Pancreas (tissue), 10 donors: ENCODE results near the gene DUOXA1. TPM values are rescaled to one million over a fixed set of nuclear protein-coding genes. Genes with fewer than 3 reads are reported as not detected.
A peak's percentile ranks its signal among the peaks of the same experiment; 100 is the strongest.

ENCODE experiments used
- ATAC-seq, 4 donors: fragments of 200-7000 bp; cut with Tn5 transposase; one replicate each; pipeline versions ENCODE4 v1.8.0 to v1.9.1; 2020; ENCODE audit warnings: mild to moderate bottlenecking in 4 of 4, moderate library complexity in 4 of 4
- DNase-seq, 6 donors: peaks; one replicate each; pipeline ENCODE4 v3.0.0-alpha.2; 2020
- FAIRE-seq: peaks from 2 replicates; lab custom pipeline; 2012; peaks lifted over from hg19 to GRCh38; lab: Jason Lieb, UNC
- H3K27ac ChIP-seq, 4 donors: fragments of 200-600 bp; sonication (generic); 1 replicate in 3 of 4; 2 replicates in 1 of 4; pipeline versions ENCODE4 v1.5.0 to v1.8.0; 2020
- H3K27me3 ChIP-seq, 4 donors: fragments of 200-600 bp; one replicate each; pipeline ENCODE4 v1.8.0; 2021
- H3K36me3 ChIP-seq, 3 donors: fragments of 200-600 bp; sonication (generic) in 1 of 3; one replicate each; pipeline versions ENCODE4 v1.5.0 to v1.8.0; 2020 to 2021
- H3K4me1 ChIP-seq, 3 donors: fragments of 200-600 bp; one replicate each; pipeline ENCODE4 v1.8.0; 2021
- H3K4me3 ChIP-seq, 4 donors: fragments of 200-600 bp; sonication (generic) in 2 of 4; one replicate each; pipeline versions ENCODE4 v1.5.0 to v1.8.0; 2020 to 2021
- H3K9me3 ChIP-seq, 4 donors: fragments of 200-600 bp; one replicate each; pipeline ENCODE4 v1.8.0; 2021
- WGBS, 2 donors: extraction: QIAGEN DNeasy Blood & Tissue Kit; methylation state at CpG; one replicate each; pipeline ENCODE4 v1.1.7; 2013; 5-methylcytosine and 5-hydroxymethylcytosine counted together
- intact Hi-C, 3 donors: fragments of 100-400 bp; cut with DNase I; formaldehyde crosslinking; loops; one replicate each; pipeline versions ENCODE4 v1.11.1 to v1.14.2; 2022
- polyA plus RNA-seq, 2 donors: library from polyadenylated mRNA; stranded (reverse); fragments of 200-250 nt; gene quantifications; one replicate each; pipeline ENCODE4 v1.2.3, GENCODE V29; 2013
- total RNA-seq, 6 donors: library from RNA; stranded (reverse); fragmentation: NEBNext Ultra II Directional in 4 of 6; extraction: Animal tissue kit (Norgen Biotek cat#: 25700) in 4 of 6; gene quantifications; one replicate each; pipeline versions ENCODE4 v1.2.1 to v1.2.4, GENCODE V29; 2021 to 2023
- TF ChIP-seq, protein P1 (sequence below), 4 donors: fragments of 200-600 bp; sonication (generic) in 3 of 4; IDR thresholded peaks; one replicate each; pipeline versions ENCODE4 v1.5.0 to v1.8.0; 2021; ENCODE audit warnings: antibody characterized with exemption in 4 of 4
- donor health status: healthy with polysubstance abuse.
- donor health status: DM: no; HTN: no; CAD: no; lungs with moderate emphysema.
- donor health status: DM: no; HTN: no; CAD: no.
- donor health status: control.
- donor health status: control.
- donor health status: Bipolar disorder and iron deficiency.
- donor health status: DM: yes; HTN: yes; CAD: no.
- donor health status: DM: no; HTN: no; CAD: no.
- donor health status: DM: no; HTN: no; CAD: no.
- donor health status: DM: yes; HTN: yes; CAD: no.

DUOXA1 gene
- total and polyA plus RNA-seq, 8 donors, result 0.11 to 0.22 (median 0.17) TPM; not detected in 3

DNA sequence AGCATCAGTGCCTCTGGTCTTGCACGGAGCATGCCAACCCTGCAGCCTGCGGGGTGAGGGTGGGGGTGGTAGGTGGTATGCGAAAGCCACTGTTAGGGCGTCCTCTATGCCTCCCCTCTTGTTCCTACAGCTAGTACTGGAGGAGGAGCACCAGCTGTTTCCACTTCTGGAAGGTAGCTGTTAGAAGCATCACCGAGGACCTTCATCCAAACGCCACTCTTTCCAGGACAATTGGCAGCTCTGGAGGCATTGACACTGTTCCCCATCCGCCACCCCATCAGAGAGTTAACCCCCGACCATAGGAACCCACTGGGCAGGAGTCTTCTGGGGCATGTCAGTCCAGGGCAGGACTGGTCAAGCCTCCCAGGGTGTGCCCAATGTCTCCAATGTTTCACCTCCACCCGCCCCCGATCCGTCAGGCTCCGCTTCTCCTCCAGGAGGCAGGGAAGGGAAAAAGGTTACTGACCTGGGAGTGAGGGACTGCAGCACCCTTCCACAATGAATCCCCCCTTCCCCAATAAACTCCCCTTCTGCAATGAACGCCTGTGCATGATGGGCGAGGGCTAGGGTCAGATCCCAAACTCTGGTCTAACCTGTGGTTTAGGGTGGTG lies 16.2 kb downstream of the DUOXA1 start:
- intact Hi-C loops, result loop anchor here in 1 of 3 donors (10.0 kb wide), 1 partner anchor 159 kb away; the partner anchor contains the start of gene TERB2
- Histone ChIP-seq H3K27ac (no peak overlapping the region), H3K4me1 (peaks cover 0 to 7% (median 0%) of the 10 kb centered on the region in 3 donors), H3K27me3 (peaks cover 0 to 26% (median 7%) of the 10 kb centered on the region in 4 donors), H3K36me3 (no peaks in the 10 kb centered on the region), H3K9me3 (no peaks in the 10 kb centered on the region), H3K4me3 (peak overlapping the region in 1 of 4 donors; percentile 35)
- TF ChIP-seq, protein P1, sequence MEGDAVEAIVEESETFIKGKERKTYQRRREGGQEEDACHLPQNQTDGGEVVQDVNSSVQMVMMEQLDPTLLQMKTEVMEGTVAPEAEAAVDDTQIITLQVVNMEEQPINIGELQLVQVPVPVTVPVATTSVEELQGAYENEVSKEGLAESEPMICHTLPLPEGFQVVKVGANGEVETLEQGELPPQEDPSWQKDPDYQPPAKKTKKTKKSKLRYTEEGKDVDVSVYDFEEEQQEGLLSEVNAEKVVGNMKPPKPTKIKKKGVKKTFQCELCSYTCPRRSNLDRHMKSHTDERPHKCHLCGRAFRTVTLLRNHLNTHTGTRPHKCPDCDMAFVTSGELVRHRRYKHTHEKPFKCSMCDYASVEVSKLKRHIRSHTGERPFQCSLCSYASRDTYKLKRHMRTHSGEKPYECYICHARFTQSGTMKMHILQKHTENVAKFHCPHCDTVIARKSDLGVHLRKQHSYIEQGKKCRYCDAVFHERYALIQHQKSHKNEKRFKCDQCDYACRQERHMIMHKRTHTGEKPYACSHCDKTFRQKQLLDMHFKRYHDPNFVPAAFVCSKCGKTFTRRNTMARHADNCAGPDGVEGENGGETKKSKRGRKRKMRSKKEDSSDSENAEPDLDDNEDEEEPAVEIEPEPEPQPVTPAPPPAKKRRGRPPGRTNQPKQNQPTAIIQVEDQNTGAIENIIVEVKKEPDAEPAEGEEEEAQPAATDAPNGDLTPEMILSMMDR (IDR thresholded peaks at IDR 0.05), result no peak
- FAIRE-seq (no peak), DNase-seq (peak in 1 of 6 donors; percentile 26), ATAC-seq (no peak)
- 10 to 12% methylated on average over 14 of the region's 14 CpGs for WGBS, 2 donors

DNA sequence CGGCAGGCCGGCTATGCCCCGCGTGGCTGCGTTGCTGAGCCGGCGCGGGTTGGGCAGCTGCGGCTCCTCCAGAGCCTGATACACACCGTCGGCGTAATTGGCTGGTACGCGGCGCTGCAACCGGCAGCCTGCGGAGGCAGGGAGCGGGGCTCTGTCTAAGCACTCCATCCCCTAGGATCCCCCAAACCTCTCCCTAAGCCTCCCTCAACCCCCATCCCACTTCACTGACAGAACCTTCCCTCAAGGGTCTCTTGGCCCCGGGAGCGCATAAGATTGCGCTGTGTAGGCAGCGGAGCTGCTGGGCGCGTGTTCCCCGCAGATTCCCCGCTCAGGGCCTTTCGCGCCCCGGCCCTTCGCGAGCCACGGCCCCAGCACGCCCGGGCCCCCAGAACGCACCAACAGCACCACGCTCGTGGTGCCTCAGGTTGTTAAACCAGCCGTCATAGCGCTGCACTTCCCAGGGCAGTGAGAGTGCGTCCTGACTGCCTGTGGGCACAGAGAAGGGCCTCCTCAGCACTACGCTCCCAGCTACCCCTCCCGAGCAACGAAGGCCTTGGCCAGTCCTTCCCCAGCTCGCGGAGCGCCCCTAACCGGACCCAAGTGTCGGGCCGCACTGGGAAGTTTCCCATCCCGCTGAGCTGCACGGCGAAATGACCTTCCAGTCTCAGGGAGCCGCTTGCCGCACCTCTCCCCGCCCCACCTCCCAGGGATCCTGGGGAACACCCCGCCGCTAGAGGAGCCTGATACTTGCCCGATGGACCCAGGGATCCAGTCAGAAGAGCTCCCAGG lies 16.9 kb downstream of the DUOXA1 start:
- Histone ChIP-seq H3K27ac (no peak overlapping the region), H3K9me3 (no peaks in the 10 kb centered on the region), H3K36me3 (no peaks in the 10 kb centered on the region), H3K27me3 (peaks cover 0 to 25% (median 7%) of the 10 kb centered on the region in 4 donors), H3K4me3 (peak overlapping the region in 2 of 4 donors; percentile 5 to 35), H3K4me1 (peaks cover 0 to 7% (median 0%) of the 10 kb centered on the region in 3 donors)
- FAIRE-seq (no peak), ATAC-seq (peak in 3 of 4 donors; percentile 24 to 35 (median 35)), DNase-seq (no peak)
- intact Hi-C loops, result loop anchor here in 1 of 3 donors (10.0 kb wide), 1 partner anchor 158 kb away; the partner anchor contains the start of gene TERB2
- TF ChIP-seq, protein P1 (IDR thresholded peaks at IDR 0.05), result no peak
- WGBS, 2 donors, result 2% methylated on average over 56 to 58 of the region's 58 CpGs

DNA sequence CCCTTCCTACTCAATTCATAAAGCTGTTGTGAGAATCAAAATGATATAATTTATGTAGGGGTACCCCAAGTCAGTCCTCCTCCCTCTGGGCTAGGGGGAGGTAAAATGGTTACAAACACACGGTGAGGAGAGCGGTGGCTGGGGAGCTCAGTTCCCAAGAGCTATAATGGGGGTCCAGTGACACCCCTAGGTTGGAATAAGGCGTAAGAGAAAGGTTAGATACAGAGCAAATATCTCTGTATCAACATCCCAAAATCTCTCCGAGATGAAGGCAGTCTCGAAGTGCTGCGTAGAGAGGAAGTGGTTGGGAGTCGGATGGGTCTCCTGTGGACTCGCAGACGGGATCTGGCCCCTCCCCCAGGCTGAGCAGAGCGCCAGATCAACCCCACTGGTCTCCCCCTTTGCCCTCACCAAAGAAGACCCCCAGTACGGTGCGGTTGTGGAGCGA lies 17.5 kb downstream of the DUOXA1 start:
- DNase-seq (no peak), ATAC-seq (peak in 1 of 4 donors; percentile 3), FAIRE-seq (no peak)
- intact Hi-C loops, result loop anchor here in 1 of 3 donors (10.0 kb wide), 1 partner anchor 157 kb away; the partner anchor contains the start of gene TERB2
- Histone ChIP-seq H3K36me3 (no peaks in the 10 kb centered on the region), H3K27ac (no peak overlapping the region), H3K9me3 (no peaks in the 10 kb centered on the region), H3K4me3 (peak overlapping the region in 2 of 4 donors; percentile 5 to 35), H3K27me3 (peaks cover 0 to 20% (median 7%) of the 10 kb centered on the region in 4 donors), H3K4me1 (peaks cover 0 to 7% (median 0%) of the 10 kb centered on the region in 3 donors)
- TF ChIP-seq, protein P1 (IDR thresholded peaks at IDR 0.05), result no peak
- 10% methylated on average over 12 to 13 of the region's 13 CpGs for WGBS, 2 donors

DNA sequence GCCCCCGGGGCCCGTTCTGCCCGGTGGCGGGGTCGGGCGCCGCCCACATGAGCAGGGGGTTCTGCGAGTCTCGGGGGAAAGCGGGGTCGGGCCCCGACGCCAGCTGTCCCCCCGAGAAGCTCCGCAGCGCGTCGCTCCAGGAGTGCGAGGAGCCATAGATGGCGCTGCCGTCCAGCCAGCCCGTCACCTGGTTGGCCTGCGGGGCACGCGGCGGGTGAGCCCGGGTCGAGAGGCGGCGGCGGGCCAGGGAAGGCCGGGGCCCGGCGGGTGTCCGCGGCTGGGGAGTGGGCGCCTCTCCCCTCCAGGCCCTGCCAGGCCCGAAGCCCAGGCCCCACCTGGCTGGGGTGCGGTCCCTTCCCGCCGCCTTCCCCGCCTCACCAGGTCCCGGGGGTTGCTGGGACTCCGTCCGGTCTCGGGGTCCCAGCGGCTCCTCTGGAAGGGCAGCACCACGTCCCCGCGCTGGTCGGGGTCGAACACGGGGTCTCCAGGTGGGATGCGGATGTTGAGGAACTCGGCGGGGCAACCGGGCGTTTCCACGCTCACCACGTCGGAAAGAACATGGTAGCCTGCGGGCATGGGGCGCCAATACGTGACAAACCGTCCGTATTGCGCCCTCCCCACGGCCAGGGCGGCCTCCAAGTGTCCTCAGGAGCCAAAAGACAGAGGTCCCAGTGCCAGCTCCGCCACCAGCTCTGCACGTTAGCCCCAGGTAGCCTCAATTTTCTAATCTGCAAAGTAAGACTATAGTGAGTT lies 18.1 kb downstream of the DUOXA1 start:
- intact Hi-C loops, result loop anchor here in 1 of 3 donors (10.0 kb wide), 1 partner anchor 157 kb away; the partner anchor contains the start of gene TERB2
- Histone ChIP-seq H3K27me3 (peaks cover 0 to 19% (median 3%) of the 10 kb centered on the region in 4 donors), H3K27ac (no peak overlapping the region), H3K36me3 (no peaks in the 10 kb centered on the region), H3K4me3 (peak overlapping the region in 1 of 4 donors; percentile 35), H3K9me3 (no peaks in the 10 kb centered on the region), H3K4me1 (peaks cover 0 to 3% (median 0%) of the 10 kb centered on the region in 3 donors)
- peak in 2 of 4 donors; percentile 36 to 37 for ATAC-seq
- no peak for DNase-seq
- TF ChIP-seq, protein P1 (IDR thresholded peaks at IDR 0.05), result no peak
- no peak for FAIRE-seq
- whole genome bisulfite sequencing, 2 donors, result 8 to 9% methylated on average over 56 to 71 of the region's 71 CpGs
